A673 (cell line): Measurements from ENCODE around the gene SMOC2. TPM values are rescaled to one million over a fixed set of nuclear protein-coding genes. Genes with fewer than 3 reads are reported as not detected.

Experiments
- BruUV-seq: library from RNA; stranded (reverse); fragments of 400-500 nt; replicated peaks from 2 replicates; lab custom pipeline; 2021; lab: Mats Ljungman, UMichigan
- CTCF ChIA-PET: fragments of 300-600 bp; sonication (Branson Sonifier 250); formaldehyde crosslinking; loops from one replicate; lab custom pipeline; 2022; ENCODE audit warnings: antibody characterized with exemption; lab: Charles Lee
- POLR2A ChIA-PET: fragments of 300-600 bp; sonication (Branson Sonifier 250); formaldehyde crosslinking; loops from one replicate; lab custom pipeline; 2022; ENCODE audit warnings: antibody characterized with exemption; ENCODE audit not compliant: low non-redundant PET; lab: Charles Lee
- DNase-seq: peaks from one replicate; pipeline ENCODE4 v3.0.0-alpha.2; 2015; ENCODE audit warnings: low spot score
- H3K27ac ChIP-seq: fragments of 200-600 bp; sonication (generic); 2 replicates; pipeline ENCODE4 v1.5.1; 2016; ENCODE audit warnings: mixed run types, low read depth, mild to moderate bottlenecking, mixed read lengths, antibody characterized with exemption, low read length; ENCODE audit not compliant: poor library complexity, severe bottlenecking
- H3K27me3 ChIP-seq: fragments of 200-600 bp; sonication (generic); replicated peaks from 2 replicates; pipeline ENCODE4 v1.6.1; 2017; ENCODE audit warnings: mixed run types, low read depth, mild to moderate bottlenecking, mixed read lengths, antibody characterized with exemption, low read length; ENCODE audit not compliant: insufficient read depth, poor library complexity
- H3K36me3 ChIP-seq: fragments of 200-600 bp; sonication (generic); 2 replicates; pipeline ENCODE4 v1.6.1; 2016; ENCODE audit warnings: mixed run types, mild to moderate bottlenecking, mixed read lengths, antibody characterized with exemption, low read length; ENCODE audit not compliant: insufficient read depth, poor library complexity, severe bottlenecking
- H3K4me1 ChIP-seq: fragments of 200-600 bp; sonication (generic); 2 replicates; pipeline ENCODE4 v1.6.1; 2017; ENCODE audit warnings: mixed run types, mild to moderate bottlenecking, mixed read lengths, antibody characterized with exemption, low read length; ENCODE audit not compliant: insufficient read depth, poor library complexity, severe bottlenecking
- H3K4me3 ChIP-seq: fragments of 200-600 bp; sonication (generic); 2 replicates; pipeline ENCODE4 v1.5.1; 2016; ENCODE audit warnings: low read depth, mixed run types, mild to moderate bottlenecking, mixed read lengths, low read length; ENCODE audit not compliant: poor library complexity, severe bottlenecking
- H3K9me3 ChIP-seq: fragments of 200-600 bp; sonication (generic); 2 replicates; pipeline ENCODE4 v1.6.1; 2016; ENCODE audit warnings: mixed run types, low read depth, mild to moderate bottlenecking, mixed read lengths, antibody characterized with exemption, low read length; ENCODE audit not compliant: poor library complexity, severe bottlenecking
- CTCF ChIP-seq: fragments of 300-800, 200-600 bp; sonication (generic); conservative IDR thresholded peaks from 2 replicates; pipeline ENCODE4 v1.5.1; 2017; ENCODE audit warnings: low read depth, mild to moderate bottlenecking, antibody characterized with exemption, low read length, moderate library complexity, mixed read lengths
- EZH2 ChIP-seq: fragments of 200-600 bp; sonication (generic); IDR thresholded peaks from 2 replicates; pipeline ENCODE4 v1.6.1; 2017; ENCODE audit warnings: borderline replicate concordance, low read depth, mild to moderate bottlenecking, mixed read lengths, antibody characterized with exemption, low read length; ENCODE audit not compliant: poor library complexity, severe bottlenecking
- intact Hi-C: fragments of 100-400 bp; cut with micrococcal nuclease; formaldehyde crosslinking; loops from one replicate; pipeline ENCODE4 v1.10.0; 2022; ENCODE audit not compliant: unreplicated experiment
- total RNA-seq: library from RNA; stranded (reverse); gene quantifications from 2 replicates; pipeline ENCODE4 v1.2.3, GENCODE V29; 2021

The SMOC2 gene
- total RNA-seq, 1 experiment from 2014 or later, result 1.8 TPM

- no peaks in the 10 kb centered on the region for H3K36me3 ChIP-seq
- H3K4me3 ChIP-seq, result no peak overlapping the region
- H3K27me3 ChIP-seq, result no peaks in the 10 kb centered on the region
- no peak overlapping the region for H3K27ac ChIP-seq
- ChIA-PET CTCF (no interaction called here), POLR2A (no interaction called here)
- H3K4me1 ChIP-seq, result no peaks in the 10 kb centered on the region
- intact Hi-C loops, result no loop called here
- no peak for TF ChIP-seq EZH2
- TF ChIP-seq CTCF, result no peak
- no peaks in the 10 kb centered on the region for H3K9me3 ChIP-seq
- DNase-seq, result no peak
- no TSS peak for BruUV-seq
These were observed 79.2 kb downstream of the SMOC2 start for GRCh38 chr6:168520233-168520632.

DNA sequence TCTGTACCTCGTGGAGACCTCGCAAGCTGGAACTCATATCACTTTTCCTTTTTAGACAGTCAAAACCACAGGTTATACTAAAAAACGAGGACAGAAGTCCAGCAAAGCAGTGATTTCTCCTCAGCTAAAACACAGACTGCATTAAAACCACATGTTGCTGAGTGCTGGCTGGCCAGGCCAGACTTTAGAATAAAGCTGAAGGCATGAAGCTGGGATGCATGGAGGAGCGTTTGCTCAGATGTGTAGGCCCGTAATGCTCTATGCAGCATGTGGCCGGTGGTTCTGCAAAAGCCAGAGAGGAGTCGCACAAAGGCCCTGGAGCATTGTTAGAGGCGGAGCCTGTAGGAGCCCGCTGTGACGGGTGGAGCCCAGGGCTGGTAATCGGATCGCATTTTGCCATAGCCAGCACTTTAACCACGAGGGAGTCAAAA, 83.6 kb downstream of the SMOC2 start:
- CTCF ChIA-PET, result no interaction called here
- Histone ChIP-seq H3K4me3 (no peak overlapping the region), H3K27ac (no peak overlapping the region), H3K4me1 (no peaks in the 10 kb centered on the region), H3K27me3 (no peaks in the 10 kb centered on the region), H3K36me3 (no peaks in the 10 kb centered on the region), H3K9me3 (no peaks in the 10 kb centered on the region)
- no peak for DNase-seq
- POLR2A ChIA-PET, result no interaction called here
- intact Hi-C loops, result no loop called here
- BruUV-seq, result no TSS peak
- TF ChIP-seq EZH2 (no peak), CTCF (no peak)

DNA sequence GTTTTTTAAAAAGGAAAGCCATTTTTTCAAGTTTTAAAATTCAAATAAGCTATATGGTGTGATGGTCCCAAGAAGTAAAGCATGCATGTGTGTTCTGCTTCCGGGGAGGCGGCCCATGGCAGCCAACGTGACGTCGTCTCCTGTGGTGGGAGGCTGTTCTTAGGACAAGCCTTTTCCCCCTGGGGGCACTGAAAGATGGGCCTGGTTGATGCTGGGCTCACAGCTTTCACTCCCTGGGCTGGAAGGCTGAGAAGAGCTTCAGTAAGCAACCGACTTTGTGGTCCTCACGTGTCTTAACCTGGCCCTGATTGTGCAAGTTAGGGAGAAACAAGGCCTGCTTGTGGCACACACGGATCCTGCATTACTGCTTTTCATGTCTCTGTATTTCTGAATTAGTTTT, 84.1 kb downstream of the SMOC2 start:
- Histone ChIP-seq H3K27me3 (no peaks in the 10 kb centered on the region), H3K4me3 (no peak overlapping the region), H3K4me1 (no peaks in the 10 kb centered on the region), H3K9me3 (no peaks in the 10 kb centered on the region), H3K36me3 (no peaks in the 10 kb centered on the region), H3K27ac (no peak overlapping the region)
- no TSS peak for BruUV-seq
- POLR2A ChIA-PET, result no interaction called here
- no peak for DNase-seq
- TF ChIP-seq CTCF (no peak), EZH2 (no peak)
- CTCF ChIA-PET, result no interaction called here
- intact Hi-C loops, result no loop called here
